ENCODE data around the gene PRKAR1B.

PRKAR1B gene

GRCh38 chr7:670501-671390 lies 56.3 kb downstream of the PRKAR1B start:
- no peaks in the 10 kb centered on the region for H3K9me3 ChIP-seq (replicated peaks; ENCODE audit: low read length)
- H3K4me1 ChIP-seq (ENCODE audit: control insufficient read depth, insufficient read depth, low read length) = peaks cover 17% of the 10 kb centered on the region
- H3K4me3 ChIP-seq (ENCODE audit: low read length) = no peak overlapping the region
- no peaks in the 10 kb centered on the region for H3K27me3 ChIP-seq (ENCODE audit: control insufficient read depth, insufficient read depth, low read length)
- H3K4me2 ChIP-seq (ENCODE audit: low read length) = no peak overlapping the region
- no peak overlapping the region for H3K9ac ChIP-seq (ENCODE audit: low read depth, low read length)
- H3K36me3 ChIP-seq (ENCODE audit: insufficient read depth, low read length) = no peaks in the 10 kb centered on the region

- Histone ChIP-seq H3K36me3 (ENCODE audit: insufficient read depth, low read length) (no peaks in the 10 kb centered on the region), H3K9ac (ENCODE audit: low read depth, low read length) (peak overlapping the region; percentile 56), H3K27me3 (ENCODE audit: control insufficient read depth, insufficient read depth, low read length) (no peaks in the 10 kb centered on the region), H3K9me3 (replicated peaks; ENCODE audit: low read length) (no peaks in the 10 kb centered on the region), H3K4me2 (ENCODE audit: low read length) (no peak overlapping the region), H3K4me3 (ENCODE audit: low read length) (no peak overlapping the region), H3K4me1 (ENCODE audit: control insufficient read depth, insufficient read depth, low read length) (peaks cover 32% of the 10 kb centered on the region)
These were observed 58.1 kb downstream of the PRKAR1B start for GRCh38 chr7:668958-669357.

GRCh38 chr7:668139-668931 lies 58.7 kb downstream of the PRKAR1B start:
- Histone ChIP-seq H3K36me3 (ENCODE audit: insufficient read depth, low read length) (no peaks in the 10 kb centered on the region), H3K9ac (ENCODE audit: low read depth, low read length) (peak overlapping the region; percentile 56), H3K4me3 (ENCODE audit: low read length) (peak overlapping the region; percentile 47), H3K27me3 (ENCODE audit: control insufficient read depth, insufficient read depth, low read length) (no peaks in the 10 kb centered on the region), H3K4me1 (ENCODE audit: control insufficient read depth, insufficient read depth, low read length) (peaks cover 36% of the 10 kb centered on the region), H3K4me2 (ENCODE audit: low read length) (peak overlapping the region; percentile 66), H3K9me3 (replicated peaks; ENCODE audit: low read length) (no peaks in the 10 kb centered on the region)

GRCh38 chr7:666454-667292 lies 60.4 kb downstream of the PRKAR1B start:
- Histone ChIP-seq H3K9me3 (replicated peaks; ENCODE audit: low read length) (no peaks in the 10 kb centered on the region), H3K9ac (ENCODE audit: low read depth, low read length) (no peak overlapping the region), H3K4me2 (ENCODE audit: low read length) (no peak overlapping the region), H3K4me1 (ENCODE audit: control insufficient read depth, insufficient read depth, low read length) (peaks cover 36% of the 10 kb centered on the region), H3K4me3 (ENCODE audit: low read length) (no peak overlapping the region), H3K27me3 (ENCODE audit: control insufficient read depth, insufficient read depth, low read length) (no peaks in the 10 kb centered on the region), H3K36me3 (ENCODE audit: insufficient read depth, low read length) (no peaks in the 10 kb centered on the region)

- Histone ChIP-seq H3K4me3 (ENCODE audit: low read length) (no peak overlapping the region), H3K9me3 (replicated peaks; ENCODE audit: low read length) (no peaks in the 10 kb centered on the region), H3K9ac (ENCODE audit: low read depth, low read length) (peak overlapping the region; percentile 51), H3K4me1 (ENCODE audit: control insufficient read depth, insufficient read depth, low read length) (peaks cover 36% of the 10 kb centered on the region), H3K36me3 (ENCODE audit: insufficient read depth, low read length) (no peaks in the 10 kb centered on the region), H3K27me3 (ENCODE audit: control insufficient read depth, insufficient read depth, low read length) (no peaks in the 10 kb centered on the region), H3K4me2 (ENCODE audit: low read length) (peak overlapping the region; percentile 11)
These were observed 61.2 kb downstream of the PRKAR1B start for GRCh38 chr7:665736-666453.

GRCh38 chr7:664997-665735 lies 61.9 kb downstream of the PRKAR1B start:
- H3K27me3 ChIP-seq (ENCODE audit: control insufficient read depth, insufficient read depth, low read length) = no peaks in the 10 kb centered on the region
- H3K4me3 ChIP-seq (ENCODE audit: low read length) = no peak overlapping the region
- peak overlapping the region; percentile 11 for H3K4me2 ChIP-seq (ENCODE audit: low read length)
- H3K4me1 ChIP-seq (ENCODE audit: control insufficient read depth, insufficient read depth, low read length) = peaks cover 36% of the 10 kb centered on the region
- no peaks in the 10 kb centered on the region for H3K36me3 ChIP-seq (ENCODE audit: insufficient read depth, low read length)
- peak overlapping the region; percentile 51 for H3K9ac ChIP-seq (ENCODE audit: low read depth, low read length)
- H3K9me3 ChIP-seq (replicated peaks; ENCODE audit: low read length) = no peaks in the 10 kb centered on the region

- H3K9ac ChIP-seq (ENCODE audit: low read depth, low read length) = no peak overlapping the region
- no peaks in the 10 kb centered on the region for H3K27me3 ChIP-seq (ENCODE audit: control insufficient read depth, insufficient read depth, low read length)
- no peaks in the 10 kb centered on the region for H3K36me3 ChIP-seq (ENCODE audit: insufficient read depth, low read length)
- no peak overlapping the region for H3K4me2 ChIP-seq (ENCODE audit: low read length)
- peaks cover 38% of the 10 kb centered on the region for H3K4me1 ChIP-seq (ENCODE audit: control insufficient read depth, insufficient read depth, low read length)
- H3K4me3 ChIP-seq (ENCODE audit: low read length) = no peak overlapping the region
- H3K9me3 ChIP-seq (replicated peaks; ENCODE audit: low read length) = no peaks in the 10 kb centered on the region
These were observed 62.7 kb downstream of the PRKAR1B start for GRCh38 chr7:664402-664775.

GRCh38 chr7:662576-662975 lies 64.5 kb downstream of the PRKAR1B start:
- H3K27me3 ChIP-seq (ENCODE audit: control insufficient read depth, insufficient read depth, low read length) = no peaks in the 10 kb centered on the region
- H3K9ac ChIP-seq (ENCODE audit: low read depth, low read length) = no peak overlapping the region
- H3K4me2 ChIP-seq (ENCODE audit: low read length) = no peak overlapping the region
- H3K9me3 ChIP-seq (replicated peaks; ENCODE audit: low read length) = no peaks in the 10 kb centered on the region
- H3K4me1 ChIP-seq (ENCODE audit: control insufficient read depth, insufficient read depth, low read length) = peaks cover 42% of the 10 kb centered on the region
- no peaks in the 10 kb centered on the region for H3K36me3 ChIP-seq (ENCODE audit: insufficient read depth, low read length)
- H3K4me3 ChIP-seq (ENCODE audit: low read length) = no peak overlapping the region

GRCh38 chr7:659996-660395 lies 67.1 kb downstream of the PRKAR1B start:
- Histone ChIP-seq H3K4me2 (ENCODE audit: low read length) (no peak overlapping the region), H3K27me3 (ENCODE audit: control insufficient read depth, insufficient read depth, low read length) (no peaks in the 10 kb centered on the region), H3K9ac (ENCODE audit: low read depth, low read length) (no peak overlapping the region), H3K4me3 (ENCODE audit: low read length) (no peak overlapping the region), H3K9me3 (replicated peaks; ENCODE audit: low read length) (no peaks in the 10 kb centered on the region), H3K4me1 (ENCODE audit: control insufficient read depth, insufficient read depth, low read length) (peaks cover 30% of the 10 kb centered on the region), H3K36me3 (ENCODE audit: insufficient read depth, low read length) (no peaks in the 10 kb centered on the region)

- Histone ChIP-seq H3K4me1 (ENCODE audit: control insufficient read depth, insufficient read depth, low read length) (peaks cover 27% of the 10 kb centered on the region), H3K9me3 (replicated peaks; ENCODE audit: low read length) (no peaks in the 10 kb centered on the region), H3K27me3 (ENCODE audit: control insufficient read depth, insufficient read depth, low read length) (no peaks in the 10 kb centered on the region), H3K36me3 (ENCODE audit: insufficient read depth, low read length) (no peaks in the 10 kb centered on the region), H3K4me2 (ENCODE audit: low read length) (no peak overlapping the region), H3K9ac (ENCODE audit: low read depth, low read length) (peak overlapping the region; percentile 5), H3K4me3 (ENCODE audit: low read length) (no peak overlapping the region)
These were observed 67.7 kb downstream of the PRKAR1B start for GRCh38 chr7:659306-659847.
